HG03039 (cell line): ENCODE data around the gene MED27.

Source experiments
- ATAC-seq: cut with Tn5 transposase; IDR thresholded peaks from one replicate; pipeline ENCODE4 v1.9.1; 2021; ENCODE audit warnings: mild to moderate bottlenecking, moderate library complexity; ENCODE audit not compliant: unreplicated experiment

Gene MED27

DNA sequence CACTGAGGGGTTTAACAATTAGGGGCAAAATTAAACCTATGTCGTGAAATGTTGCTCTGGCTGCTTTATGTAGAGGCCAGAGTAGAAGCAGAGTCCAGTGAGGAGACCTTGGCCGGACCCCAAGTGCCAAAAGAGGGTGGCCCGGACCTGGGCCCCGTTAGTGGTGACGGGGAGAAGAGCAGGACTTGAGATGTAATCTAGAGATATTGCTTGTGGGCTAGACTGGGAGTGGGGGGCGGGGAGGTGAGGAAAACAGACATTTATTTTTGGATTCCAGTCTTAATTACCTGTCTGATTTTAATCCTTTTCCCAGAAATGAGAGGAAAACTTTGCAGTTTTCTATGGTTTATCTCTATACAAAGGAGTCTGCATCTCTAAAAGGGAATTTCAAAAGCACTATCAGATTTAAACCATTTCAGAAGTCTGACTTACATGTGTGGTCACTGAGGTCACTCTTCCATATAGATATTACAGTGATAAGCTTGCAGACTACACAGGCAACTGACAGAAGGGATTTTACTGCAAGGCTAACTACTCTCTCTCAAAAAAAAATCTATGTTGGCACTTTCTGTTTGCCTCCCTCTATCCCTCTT is 108.1 kb downstream of the MED27 start:
- no peak for ATAC-seq

DNA sequence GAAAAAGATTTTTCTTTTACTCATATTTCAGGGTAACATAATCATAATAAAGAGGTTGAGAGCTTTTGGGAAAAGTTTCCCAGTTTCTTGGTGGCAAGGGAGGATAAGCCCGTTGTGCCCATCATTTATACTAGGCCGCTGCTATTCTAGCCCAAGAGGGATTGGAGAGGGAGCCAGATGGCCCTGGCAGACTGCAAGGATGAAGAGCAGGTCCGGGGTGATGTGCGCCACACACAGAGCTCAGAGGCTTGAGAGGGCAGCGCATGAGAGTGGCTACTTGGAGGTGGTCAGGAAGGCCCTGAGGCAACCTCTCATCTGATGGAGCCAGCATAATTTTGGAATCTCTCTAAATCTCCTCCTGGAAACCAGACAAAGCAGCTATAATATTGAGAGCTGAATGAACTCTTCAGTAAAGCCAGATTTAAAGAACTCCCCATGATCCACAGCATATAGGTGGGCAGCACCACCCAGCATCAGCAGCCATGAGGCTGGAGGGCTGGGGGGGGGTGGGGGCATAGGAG is 110.1 kb downstream of the MED27 start:
- no peak for ATAC-seq

DNA sequence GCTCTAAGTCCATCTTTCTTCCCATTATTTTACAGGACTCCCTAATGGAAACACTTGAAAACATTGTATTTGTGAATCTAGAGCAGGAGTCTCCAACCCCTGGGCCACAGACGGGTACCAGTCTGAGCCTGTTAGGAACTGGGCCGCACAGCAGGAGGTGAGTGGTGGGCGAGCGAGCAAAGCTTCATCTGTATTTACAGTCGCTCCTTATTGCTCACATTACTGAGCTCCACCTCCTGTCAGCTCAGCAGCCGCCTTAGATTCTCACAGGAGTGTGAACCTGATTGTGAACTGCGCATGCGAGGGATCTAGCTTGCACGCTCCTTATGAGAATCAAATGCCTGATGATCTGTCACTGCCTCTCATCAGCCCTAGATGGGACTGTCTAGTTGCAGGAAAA is 111.0 kb downstream of the MED27 start:
- ATAC-seq = no peak

DNA sequence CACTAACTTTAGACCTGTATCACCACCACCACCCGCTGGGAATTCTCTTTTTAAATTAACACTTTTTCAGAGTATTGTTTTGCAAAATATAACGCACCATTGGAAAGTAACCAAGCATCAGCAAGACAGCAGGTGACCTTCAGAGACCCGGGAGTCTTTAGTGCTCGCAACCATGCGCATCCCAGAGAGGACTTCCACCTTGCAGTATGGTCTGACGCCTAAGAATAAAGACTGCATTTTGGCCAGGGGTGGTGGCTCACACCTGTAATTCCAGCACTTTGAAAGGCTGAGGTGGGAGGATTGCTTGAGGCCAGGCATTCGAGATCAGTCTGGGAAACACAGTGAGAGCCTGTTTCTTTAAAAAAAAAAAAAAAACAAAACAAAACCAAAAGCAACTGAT is 113.8 kb downstream of the MED27 start:
- no peak for ATAC-seq

DNA sequence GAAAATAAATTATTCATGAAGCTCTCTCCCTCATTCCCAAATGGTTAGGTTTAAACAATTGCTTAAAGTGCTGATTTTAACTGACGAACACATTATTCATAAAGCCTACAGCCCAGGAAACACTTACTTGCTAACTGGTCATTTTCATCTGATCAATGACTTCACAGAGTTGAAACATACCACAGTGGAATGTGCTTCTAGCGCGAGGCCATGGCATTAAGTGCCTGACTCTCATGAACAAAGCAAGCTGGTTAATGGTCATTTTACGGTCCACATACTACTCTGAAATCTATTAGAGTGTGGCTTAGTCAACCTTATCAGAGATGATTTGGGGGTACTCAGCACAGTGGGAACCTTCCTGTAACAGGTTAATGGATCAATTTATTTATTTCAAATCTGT is 114.6 kb downstream of the MED27 start:
- ATAC-seq = no peak

DNA sequence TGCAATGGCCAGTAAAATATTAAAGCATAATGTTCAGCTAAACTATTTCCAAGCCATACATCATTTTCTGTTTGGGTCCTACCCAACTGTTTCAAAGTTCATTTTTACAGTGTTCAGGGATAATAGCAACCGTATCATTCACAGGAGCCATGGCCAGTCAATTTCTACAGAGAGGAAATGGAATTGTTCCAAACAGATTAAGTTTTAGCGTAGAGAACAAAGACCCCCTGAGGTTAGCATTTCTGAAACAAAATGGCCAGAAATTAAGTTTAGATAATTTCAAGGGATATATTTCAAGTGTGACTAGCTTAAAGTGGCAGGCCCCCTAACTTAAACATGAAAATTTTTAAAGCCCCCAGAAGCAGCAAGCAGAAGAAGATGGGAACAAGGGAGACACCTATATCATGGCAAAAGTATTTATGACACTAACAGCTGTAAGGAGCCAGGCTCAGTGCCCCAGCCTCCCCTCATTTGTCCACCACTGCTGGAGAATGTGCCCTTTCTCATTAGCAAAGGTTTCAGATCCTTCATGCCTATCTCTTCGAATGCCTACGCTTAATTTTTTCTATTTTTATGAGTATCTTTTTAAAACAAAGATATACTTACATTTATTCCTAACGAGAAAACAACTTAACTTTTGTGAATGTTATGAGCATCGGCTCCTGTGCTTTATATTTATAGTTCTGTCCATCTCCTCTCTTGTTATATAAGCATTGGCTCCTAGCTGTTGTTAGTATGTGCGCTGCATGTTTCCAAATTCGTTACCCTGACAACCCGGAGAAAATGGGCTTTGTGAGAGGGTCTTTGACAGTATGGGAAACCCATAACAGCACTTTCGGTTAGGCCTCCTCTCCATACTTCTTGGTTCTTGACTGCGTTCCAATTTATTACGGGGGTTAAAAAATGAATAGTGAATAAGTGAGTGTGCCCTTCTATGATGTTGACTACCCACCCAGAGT is 116.3 kb downstream of the MED27 start:
- no peak for ATAC-seq

DNA sequence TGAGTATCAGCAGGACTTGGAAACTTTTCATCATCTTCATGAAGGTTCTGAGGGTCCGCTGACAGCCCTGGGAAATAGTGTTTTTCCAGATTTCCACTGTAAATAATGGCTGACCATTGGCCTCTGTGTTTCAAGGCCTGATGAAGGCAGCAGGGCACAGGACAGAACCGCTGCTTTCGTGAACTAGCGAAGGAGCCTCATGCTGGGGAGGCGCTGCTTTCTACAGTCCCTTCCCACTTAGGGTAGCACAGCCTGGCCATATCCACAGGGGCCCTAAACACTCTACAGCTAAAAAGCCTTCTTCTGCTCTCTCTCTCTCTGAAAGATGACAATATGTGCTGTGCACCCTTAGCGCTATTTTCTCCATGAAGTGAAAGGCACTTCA is 118.2 kb downstream of the MED27 start:
- no peak for ATAC-seq

DNA sequence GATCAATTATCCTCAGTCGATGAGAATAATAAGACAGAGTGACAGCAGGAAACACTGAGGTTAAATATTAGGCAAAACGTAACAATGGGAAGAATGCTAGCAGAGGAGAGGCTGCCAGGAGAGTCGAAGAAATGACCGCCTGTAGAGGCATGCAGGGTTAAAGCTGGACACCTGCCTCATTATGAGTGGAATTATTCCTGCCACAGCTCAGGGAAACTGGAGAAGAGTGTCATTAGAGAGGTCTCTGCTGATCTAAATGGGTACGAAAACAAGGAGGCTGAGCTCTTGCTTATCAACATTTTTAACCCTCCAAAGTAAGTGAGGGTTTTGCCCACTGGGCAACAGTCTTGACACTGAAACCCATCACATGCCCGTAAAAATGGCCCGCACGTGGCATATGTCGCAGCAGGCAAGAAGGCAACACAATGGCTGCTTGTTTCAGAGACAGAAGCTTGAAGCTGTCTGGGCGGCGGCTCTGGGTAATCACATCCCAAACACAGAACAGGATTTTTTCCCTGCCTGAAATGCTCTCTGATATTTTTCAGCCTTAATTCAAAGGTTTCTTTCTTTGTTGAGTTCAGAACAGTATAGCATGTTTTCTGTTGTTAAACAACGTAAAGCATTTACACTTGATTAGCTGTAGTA is 118.7 kb downstream of the MED27 start:
- no peak for ATAC-seq

DNA sequence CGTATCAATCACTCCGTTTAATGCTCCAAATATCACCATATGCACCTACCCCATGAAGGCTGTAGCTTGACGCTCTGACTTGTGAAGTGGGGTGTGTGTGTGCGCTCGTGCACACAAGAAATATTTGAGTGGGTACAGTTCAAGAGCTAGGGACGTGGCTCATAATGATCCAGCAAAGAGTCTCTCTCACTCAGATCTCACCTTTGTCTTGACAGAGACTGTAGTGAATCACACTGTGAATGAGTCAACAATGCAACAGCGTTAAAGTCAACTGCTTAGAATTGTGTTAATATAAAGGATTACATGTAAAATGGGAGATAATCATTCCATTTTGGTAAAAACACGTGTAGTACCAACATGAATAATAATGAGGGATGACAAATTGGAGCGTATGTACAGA is 119.4 kb downstream of the MED27 start:
- ATAC-seq = no peak

DNA sequence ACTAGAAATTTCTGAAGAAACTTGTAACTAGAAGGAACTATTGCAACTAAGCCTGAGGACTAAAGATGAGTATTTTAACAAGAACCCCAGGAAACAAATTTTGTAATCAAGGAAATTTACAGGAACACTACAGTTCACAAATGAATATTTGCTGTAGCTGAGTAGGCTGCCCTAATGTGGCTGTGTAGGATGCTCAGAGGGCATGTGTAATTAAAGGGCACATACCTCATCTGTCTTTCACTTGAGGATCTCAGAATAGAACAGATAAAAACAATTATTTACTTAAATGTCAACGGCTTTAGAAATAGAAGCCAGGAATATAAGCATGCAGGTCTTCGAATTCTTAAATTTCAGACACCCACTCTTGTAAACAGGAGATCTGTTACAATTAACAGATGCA is 119.8 kb downstream of the MED27 start:
- ATAC-seq = no peak

DNA sequence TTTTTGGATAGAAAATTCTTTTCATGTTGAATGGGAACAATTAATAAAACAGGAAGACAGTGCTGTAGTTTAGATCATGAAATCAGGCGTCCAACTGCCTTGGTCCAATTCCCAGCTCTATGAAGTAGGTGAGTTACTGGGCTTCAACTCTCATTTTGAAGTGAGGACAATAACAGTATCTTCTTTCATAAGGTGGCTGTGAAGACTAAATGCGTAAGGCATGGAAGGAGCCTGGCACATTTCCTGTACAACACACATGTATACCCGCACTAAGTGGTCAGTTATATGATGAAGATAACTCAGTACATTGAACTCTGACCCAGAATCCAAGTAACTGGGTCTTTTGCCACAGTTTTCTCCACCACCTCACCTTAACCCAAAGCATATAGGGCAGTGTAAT is 120.6 kb downstream of the MED27 start:
- ATAC-seq = no peak

DNA sequence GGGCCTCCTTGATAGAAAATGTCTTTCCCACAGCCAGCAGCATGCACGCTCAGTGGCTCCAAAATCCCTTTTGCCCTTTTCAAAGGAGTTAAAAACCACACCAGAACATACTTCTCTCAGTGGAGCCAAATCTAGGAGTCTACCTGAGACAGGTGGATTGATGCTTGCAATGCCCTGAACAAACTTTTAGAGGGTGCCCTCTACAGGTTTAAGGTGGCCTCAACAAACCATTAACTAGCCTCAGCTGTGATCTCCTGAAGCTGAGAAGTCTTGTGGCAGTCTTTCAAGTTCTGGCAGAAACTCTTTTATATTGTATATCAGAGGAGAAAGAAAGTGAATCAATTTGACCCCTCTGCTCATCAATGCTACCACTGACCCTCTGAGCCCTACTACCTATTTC is 125.4 kb downstream of the MED27 start:
- no peak for ATAC-seq

DNA sequence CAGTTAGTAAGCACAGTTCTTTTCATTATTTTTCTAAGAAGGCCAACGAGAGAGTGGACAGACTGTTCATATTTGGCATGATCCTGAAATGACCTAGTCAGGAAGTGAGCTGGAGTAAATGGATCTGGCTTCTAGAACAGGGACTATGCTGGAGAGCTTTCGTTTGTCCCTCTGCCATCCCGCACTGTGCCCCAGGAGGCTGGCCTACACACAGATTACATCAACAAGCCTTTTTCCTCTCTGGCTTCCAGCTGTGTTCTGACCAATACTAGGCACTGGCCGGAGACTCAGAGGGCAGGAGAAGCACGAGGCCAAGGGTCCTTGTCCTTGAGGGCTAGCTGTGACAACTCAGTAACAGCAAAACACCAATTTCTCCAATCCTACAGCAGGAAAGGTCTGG is 127.8 kb downstream of the MED27 start:
- no peak for ATAC-seq

DNA sequence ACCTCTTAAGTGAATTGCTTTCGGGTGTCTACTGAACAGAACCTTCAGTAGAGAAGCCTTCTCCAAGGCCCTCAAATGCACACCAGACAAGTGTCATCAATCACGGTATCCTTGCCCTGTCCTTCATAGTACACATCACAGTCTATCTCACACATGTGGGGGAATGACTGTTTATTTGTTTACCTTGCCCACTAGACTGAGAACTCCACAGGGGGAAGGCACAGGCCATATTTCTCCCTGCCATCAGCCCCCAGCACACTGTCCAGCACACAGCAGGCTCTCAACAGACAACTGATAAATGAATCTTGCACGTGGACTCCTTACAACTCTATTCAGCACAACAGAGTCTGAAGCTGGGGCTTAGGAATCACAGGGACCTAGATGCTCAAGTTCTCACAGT is 128.5 kb downstream of the MED27 start:
- no peak for ATAC-seq

DNA sequence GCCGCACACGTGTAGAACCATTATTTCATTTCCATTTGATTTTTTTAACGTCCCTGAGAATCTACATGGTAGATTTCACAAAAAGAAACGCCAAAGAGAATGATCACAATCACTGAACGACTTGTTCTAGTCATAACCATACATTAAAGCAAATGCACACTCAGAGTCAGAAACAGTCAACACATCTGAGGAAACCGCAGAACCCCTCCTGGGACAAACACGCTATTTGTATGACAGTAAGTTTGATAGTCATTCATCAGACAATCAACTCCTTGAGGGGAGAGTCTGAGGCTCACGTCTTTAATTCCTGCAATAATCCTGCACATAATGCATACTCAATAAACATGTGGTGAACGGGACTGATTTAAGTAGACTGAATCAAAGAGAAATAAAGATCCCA is 129.2 kb downstream of the MED27 start:
- ATAC-seq = no peak

DNA sequence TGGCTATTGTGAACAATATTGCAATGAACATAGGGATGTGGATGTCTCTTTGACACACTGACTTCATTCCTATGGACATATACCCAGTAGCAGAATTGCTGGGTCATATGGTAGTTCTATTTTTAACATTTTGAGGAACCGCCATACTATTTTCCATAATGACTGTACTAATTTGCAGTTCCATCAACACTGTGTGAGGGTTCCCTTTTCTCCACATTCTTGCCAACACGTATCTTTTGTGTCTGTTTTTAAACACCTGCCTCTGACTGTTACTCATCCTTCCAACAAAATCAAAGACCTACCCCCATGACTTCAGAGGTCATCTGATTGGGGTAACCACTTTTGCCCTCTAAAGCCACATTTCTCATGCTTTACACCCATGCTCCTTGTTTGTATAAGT is 133.5 kb downstream of the MED27 start:
- no peak for ATAC-seq

DNA sequence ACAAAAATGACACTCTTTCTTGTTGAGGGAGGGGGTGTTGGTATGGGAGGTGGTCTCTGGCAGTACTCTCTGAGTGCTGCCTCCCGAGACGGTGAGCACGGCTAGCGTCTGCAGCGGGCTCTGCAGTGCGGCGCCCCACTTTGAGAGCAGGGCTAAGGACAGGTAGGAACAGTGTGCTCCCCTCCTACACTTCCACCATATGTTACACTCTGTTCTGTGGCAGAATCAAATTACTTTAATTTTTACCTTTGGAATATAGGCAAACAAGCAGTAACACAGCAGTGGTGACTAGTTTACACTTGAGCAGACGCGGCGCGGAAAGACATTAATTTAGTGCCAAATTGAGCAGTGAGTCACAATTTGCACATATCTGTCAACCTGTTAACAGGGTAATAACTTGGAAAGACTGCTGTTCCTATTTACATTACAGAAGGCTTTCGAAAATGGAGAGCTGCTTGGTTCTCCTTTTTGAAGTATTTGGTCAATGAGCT is 136.3 kb downstream of the MED27 start:
- ATAC-seq = no peak

DNA sequence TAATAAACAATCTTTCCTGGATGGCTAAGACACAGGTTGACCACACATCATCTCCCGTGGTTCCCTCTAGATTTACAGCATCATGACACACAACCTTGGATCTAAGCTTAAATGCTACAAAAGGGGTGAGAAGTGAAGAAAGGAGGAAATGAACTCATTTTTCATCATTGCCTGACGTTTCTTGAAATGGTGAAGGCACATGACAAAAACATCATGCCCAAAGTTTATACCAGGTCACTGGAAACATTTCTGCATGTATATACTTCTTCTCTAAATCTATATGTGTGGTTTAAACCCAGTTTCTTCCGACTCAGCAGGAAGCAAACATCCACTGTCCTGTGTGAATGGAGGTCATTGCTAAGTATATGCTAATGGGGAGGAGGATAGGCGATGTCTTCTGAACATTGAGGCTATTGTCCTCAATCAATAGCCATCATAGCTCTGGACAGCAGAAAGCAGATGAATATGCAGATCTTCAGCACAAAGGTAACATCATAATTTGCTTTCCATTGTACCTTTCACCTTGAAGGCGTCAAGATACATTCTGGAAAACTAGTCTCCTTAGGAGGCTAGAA is 137.4 kb downstream of the MED27 start:
- ATAC-seq = no peak

DNA sequence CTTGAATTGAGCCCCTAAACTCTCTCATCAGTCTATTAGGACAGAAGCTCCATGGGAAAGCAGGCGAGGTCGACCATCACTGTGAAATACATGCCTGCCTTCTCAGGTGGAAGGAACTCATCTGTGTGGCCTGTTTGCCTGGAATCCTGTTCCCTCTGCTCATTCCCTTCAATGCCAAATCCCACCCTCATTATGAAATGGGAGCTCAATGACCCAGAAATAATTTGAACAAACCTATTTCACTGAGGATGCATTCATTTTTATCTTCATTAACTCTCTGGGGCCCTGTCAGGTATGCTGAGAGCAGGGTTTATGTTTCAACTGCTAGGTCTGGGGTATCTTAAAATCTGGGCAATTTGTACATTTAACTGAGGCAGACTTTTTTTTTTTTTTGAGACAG is 142.2 kb downstream of the MED27 start:
- no peak for ATAC-seq

DNA sequence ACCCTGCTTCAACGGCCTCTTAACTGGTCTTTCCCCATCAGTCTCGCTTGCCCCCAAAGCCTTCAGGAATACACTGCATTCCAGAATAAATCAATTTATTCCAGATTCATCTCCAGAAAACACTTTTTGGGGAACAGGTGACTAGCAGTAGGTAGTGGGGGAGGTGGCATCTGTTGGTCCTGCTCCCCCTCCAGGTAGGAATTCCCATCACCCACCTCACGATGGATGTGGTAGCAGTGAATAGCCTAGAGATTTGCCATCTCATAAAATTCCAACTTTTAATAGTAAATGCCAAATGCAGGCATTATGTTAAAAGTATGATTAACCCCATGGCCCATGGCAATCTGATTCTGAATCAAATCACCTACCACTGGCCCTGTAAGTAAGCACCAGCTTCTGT is 142.7 kb downstream of the MED27 start:
- ATAC-seq = no peak

DNA sequence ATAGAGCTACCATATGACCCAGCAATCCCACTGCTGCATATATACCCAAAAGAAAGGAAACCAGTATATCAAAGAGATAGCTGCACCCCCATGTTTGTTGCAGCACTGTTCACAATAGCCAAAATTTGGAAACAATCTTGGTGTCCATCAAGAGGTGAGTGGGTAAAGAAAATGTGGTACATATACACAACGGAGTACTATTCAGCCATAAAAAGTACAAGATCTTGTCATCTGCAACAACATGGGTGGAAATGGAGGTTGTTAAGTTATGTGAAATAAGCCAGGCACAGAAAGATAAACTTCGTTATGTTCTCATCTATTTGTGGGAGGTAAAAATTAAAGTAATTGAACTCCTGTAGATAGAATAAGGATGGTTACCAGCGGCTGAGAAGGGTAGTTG is 145.0 kb downstream of the MED27 start:
- ATAC-seq = no peak
